Breast epithelium (tissue), 3 donors: ENCODE data around the gene ARCN1.

Experiments
- CTCF ChIP-seq, 3 donors: fragments of 450-650 bp; IDR thresholded peaks; one replicate each; pipeline ENCODE4 v1.5.1; 2016 to 2017; ENCODE audit warnings: antibody characterized with exemption in 3 of 3, mild to moderate bottlenecking in 3 of 3, moderate library complexity in 3 of 3
- POLR2A ChIP-seq: fragments of 450-650 bp; IDR thresholded peaks from one replicate; pipeline ENCODE4 v1.6.1; 2016; ENCODE audit warnings: antibody characterized with exemption, mild to moderate bottlenecking, moderate library complexity
- POLR2AphosphoS5 ChIP-seq, 3 donors: sonication (generic); formaldehyde crosslinking; IDR thresholded peaks; one replicate each; pipeline ENCODE4 v1.6.1; 2017; ENCODE audit warnings: antibody characterized with exemption in 3 of 3

- no peak for TF ChIP-seq CTCF (IDR thresholded peaks at IDR 0.05)
- TF ChIP-seq POLR2A: no peak
- TF ChIP-seq POLR2AphosphoS5 (IDR thresholded peaks at IDR 0.05): no peak
Measured at GRCh38 chr11:118530180-118530682, 42.0 kb upstream of the ARCN1 start.
